IPS-20b (cell line): ENCODE data around the gene SRGAP3.

Source experiments
- H3K27ac ChIP-seq: one replicate; pipeline ENCODE4 v1.5.1; 2013; ENCODE audit warnings: low read length
- H3K27me3 ChIP-seq: 2 replicates; pipeline ENCODE4 v1.6.1; 2013; ENCODE audit warnings: mild to moderate bottlenecking, low read length, inconsistent platforms; ENCODE audit not compliant: insufficient read depth
- H3K36me3 ChIP-seq: 2 replicates; pipeline ENCODE4 v1.6.1; 2013; ENCODE audit warnings: low read depth, mild to moderate bottlenecking, inconsistent platforms, low read length, moderate library complexity; ENCODE audit not compliant: insufficient read depth
- H3K4me1 ChIP-seq: 2 replicates; pipeline ENCODE4 v1.6.1; 2013; ENCODE audit warnings: mild to moderate bottlenecking, control low read depth, inconsistent platforms, low read length, moderate library complexity; ENCODE audit not compliant: insufficient read depth
- H3K4me3 ChIP-seq: 2 replicates; pipeline ENCODE4 v1.5.1; 2013; ENCODE audit warnings: mild to moderate bottlenecking, low read length, inconsistent platforms
- H3K9ac ChIP-seq: 2 replicates; pipeline ENCODE4 v1.6.1; 2013; ENCODE audit warnings: low read depth, mild to moderate bottlenecking, inconsistent platforms, low read length, moderate library complexity
- H3K9me3 ChIP-seq: 2 replicates; pipeline ENCODE4 v1.6.1; 2013; ENCODE audit warnings: mild to moderate bottlenecking, low read depth, low read length, inconsistent platforms; ENCODE audit not compliant: insufficient read depth

The SRGAP3 gene

DNA sequence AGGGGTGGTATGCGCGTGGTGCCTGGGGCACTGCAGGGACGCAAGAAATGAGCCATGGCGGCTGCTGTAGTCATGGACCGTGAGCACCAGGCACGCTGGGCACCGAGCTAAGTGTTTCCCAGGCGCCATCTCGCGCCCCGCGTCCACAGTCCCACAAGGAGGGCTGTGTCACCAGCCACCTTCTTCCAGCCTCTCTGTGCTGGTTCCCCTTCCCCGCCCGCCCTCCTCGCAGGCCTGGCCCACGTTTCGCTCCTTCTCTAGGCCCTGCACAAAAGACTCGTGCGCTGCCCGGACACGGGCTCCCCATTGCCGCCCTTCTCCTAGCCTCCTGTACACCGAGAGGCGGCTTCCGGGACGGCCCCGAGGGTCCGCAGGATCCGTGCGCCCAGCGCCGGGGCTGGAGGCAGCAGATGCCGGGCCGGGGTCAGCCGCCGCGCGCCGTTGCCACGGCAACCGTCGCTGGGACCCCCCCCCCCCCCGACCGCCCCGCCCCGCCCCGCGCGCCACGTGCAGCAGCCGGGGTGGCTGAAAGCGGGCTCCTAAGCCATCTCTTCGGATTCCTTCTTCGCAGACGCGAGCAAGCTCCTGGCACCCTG, 113.4 kb downstream of the SRGAP3 start:
- Histone ChIP-seq H3K9ac (peak overlapping the region; percentile 52; the same call in 1 of the 2 replicates), H3K27me3 (peaks cover 29% of the 10 kb centered on the region), H3K4me1 (peaks cover 9% of the 10 kb centered on the region; the same call in 1 of the 2 replicates)

DNA sequence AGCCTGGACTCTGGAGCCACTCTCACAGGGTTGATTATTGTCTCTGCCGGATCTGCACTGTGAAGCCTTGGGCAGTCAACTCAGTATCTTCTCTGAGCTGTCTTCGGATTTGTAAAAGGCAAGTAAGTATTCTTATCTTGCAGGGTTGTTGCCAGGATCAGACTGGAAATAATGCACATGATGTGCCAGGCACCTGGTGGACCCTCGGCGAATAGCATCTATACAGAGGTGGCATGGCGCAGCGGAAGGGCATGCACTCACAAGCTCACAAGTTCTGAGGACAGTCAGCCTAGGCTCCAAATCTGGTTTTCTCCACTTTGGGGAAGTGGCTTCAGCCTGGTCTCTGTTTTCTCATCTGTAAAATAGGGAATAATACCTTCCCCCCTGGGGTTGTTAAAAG, 113.9 kb downstream of the SRGAP3 start:
- H3K27me3 ChIP-seq, result peaks cover 29% of the 10 kb centered on the region
- no peak overlapping the region for H3K27ac ChIP-seq
- peak overlapping the region; percentile 52; the same call in 1 of the 2 replicates for H3K9ac ChIP-seq
- no peaks in the 10 kb centered on the region; the same call in 1 of the 2 replicates for H3K9me3 ChIP-seq
- no peaks in the 10 kb centered on the region for H3K36me3 ChIP-seq
- H3K4me3 ChIP-seq, result peak overlapping the region; percentile 65
- peaks cover 9% of the 10 kb centered on the region; the same call in 1 of the 2 replicates for H3K4me1 ChIP-seq

More for the DNA sequence above, 113.4 kb downstream of the SRGAP3 start:
- no peaks in the 10 kb centered on the region; the same call in 1 of the 2 replicates for H3K9me3 ChIP-seq
- H3K27ac ChIP-seq, result no peak overlapping the region
- H3K4me3 ChIP-seq, result peak overlapping the region; percentile 65
- no peaks in the 10 kb centered on the region for H3K36me3 ChIP-seq

DNA sequence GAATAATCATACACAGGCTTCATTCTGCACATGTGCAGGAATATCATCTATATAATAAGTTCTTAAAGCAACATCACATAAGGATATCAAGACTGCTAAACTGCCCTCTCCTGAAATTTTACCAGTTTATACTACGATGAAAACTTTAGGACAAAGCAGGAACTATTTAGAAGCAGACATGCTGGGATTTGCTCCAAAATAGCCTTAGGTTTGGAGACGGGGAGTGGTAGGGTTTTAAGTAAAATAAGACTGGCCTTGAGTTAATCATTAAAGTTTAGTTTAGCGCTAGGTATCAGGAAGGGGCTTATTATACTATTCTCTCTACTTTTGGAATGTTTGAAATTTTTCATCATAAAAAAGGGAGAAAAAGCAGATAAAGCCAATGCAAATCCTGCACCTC, 115.8 kb downstream of the SRGAP3 start:
- H3K9me3 ChIP-seq, result no peaks in the 10 kb centered on the region
- no peak overlapping the region for H3K27ac ChIP-seq
- peaks cover 9% of the 10 kb centered on the region; the same call in 1 of the 2 replicates for H3K4me1 ChIP-seq
- H3K4me3 ChIP-seq, result no peak overlapping the region
- no peak overlapping the region for H3K9ac ChIP-seq
- H3K27me3 ChIP-seq, result peaks cover 29% of the 10 kb centered on the region
- no peaks in the 10 kb centered on the region for H3K36me3 ChIP-seq

DNA sequence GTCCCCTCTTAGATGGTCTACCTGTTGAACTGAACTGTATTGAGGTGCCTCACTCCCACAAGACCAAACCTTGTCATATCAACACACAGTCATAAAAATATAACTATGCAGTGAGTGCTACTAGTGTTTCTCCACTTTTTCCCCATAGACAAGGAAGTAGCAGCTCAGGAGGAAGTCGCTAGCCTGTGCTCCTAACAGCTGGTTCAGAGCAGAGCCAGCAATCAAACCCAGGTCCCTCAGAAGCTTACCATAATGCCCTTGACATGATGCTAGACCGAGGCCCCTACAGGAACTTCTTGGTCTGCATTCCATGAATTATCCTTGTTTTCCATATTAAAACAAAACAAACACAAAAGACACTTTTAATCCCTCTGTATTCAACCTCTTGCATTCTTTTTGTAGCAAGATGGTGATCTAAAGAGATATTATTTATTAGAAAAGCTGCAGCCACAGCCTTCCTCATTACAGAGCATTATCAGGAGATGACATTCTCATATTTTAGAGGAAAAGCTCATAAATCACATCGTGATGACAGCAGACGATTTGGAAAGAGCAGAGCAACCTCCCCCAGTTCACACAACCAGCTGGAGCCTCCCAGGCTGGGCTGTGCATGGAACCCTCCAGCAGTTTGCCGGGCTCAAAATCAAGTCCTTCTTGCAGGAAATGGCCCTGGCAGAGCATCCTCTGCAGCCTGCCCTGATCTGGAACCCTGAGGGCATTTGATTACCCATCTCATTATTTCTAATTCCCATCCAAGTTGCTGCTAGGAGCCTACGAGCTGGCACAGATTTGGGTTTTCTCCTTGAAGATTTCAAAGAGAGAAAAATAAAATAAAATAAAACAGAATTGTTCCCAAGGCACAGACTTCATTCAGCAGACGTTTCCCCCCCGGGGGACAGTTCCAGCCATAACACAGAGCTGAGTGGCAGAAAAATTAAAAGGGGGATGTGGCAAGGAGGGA, 118.8 kb downstream of the SRGAP3 start:
- Histone ChIP-seq H3K36me3 (no peaks in the 10 kb centered on the region), H3K4me1 (peaks cover 7% of the 10 kb centered on the region), H3K27ac (no peak overlapping the region), H3K9me3 (no peaks in the 10 kb centered on the region), H3K27me3 (peaks cover 11% of the 10 kb centered on the region), H3K9ac (no peak overlapping the region), H3K4me3 (no peak overlapping the region)

DNA sequence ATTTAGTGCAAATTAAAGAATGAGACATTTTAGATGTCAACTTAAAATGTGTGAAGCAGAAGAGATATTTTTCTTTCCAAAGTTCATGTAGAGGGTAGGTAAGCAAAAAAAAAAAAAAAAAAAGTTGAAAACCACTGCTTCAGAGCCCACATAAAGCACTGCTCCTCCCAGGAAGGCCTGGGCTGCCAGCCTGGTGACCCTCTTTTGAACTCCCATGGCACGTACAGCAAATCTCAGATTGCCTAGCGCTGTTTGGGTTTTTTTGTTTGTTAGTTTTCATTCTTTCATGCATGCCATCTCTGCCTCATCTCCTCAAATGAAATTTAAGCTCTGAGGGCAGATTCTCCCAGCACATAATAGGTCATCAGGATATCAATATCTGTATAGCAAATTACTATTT, 120.1 kb downstream of the SRGAP3 start:
- Histone ChIP-seq H3K27me3 (no peaks in the 10 kb centered on the region), H3K4me1 (peaks cover 13% of the 10 kb centered on the region), H3K27ac (no peak overlapping the region), H3K9me3 (no peaks in the 10 kb centered on the region), H3K9ac (no peak overlapping the region), H3K4me3 (no peak overlapping the region), H3K36me3 (no peaks in the 10 kb centered on the region)

DNA sequence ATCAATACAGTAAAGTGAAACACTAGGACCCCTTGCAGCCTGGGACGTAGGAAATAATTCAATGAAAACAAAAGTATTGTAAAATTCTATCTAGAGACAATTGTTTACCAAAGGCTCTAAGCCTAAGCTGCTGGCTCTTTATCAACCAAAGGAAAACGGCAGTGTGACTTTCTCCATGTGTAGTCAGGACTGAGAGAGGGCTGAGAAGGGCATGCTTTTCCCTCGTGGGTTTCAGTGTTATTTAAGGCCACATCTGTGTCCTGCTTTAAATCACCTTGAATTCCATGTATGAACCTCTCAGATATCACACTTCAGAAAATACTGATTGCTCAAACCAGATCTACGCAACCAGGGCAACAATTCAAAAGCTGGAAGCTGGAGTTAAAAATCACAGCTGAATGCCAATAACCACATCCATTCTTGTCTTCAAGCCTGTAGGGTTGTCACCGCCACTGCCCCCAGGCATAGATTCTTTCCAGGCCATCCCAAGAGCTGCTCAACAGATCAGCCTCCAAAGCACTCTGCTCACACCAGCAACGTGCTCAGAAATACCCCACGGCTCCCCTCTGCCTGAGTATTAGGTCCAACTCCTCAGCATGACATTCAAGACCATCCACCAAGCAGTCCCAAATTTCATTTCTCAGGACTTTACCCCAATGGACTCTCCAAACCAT, 124.0 kb downstream of the SRGAP3 start:
- no peak overlapping the region for H3K27ac ChIP-seq
- no peaks in the 10 kb centered on the region for H3K27me3 ChIP-seq
- H3K9ac ChIP-seq, result no peak overlapping the region; the same call in 1 of the 2 replicates
- H3K36me3 ChIP-seq, result no peaks in the 10 kb centered on the region
- H3K4me1 ChIP-seq, result peaks cover 13% of the 10 kb centered on the region
- H3K9me3 ChIP-seq, result no peaks in the 10 kb centered on the region
- H3K4me3 ChIP-seq, result no peak overlapping the region

DNA sequence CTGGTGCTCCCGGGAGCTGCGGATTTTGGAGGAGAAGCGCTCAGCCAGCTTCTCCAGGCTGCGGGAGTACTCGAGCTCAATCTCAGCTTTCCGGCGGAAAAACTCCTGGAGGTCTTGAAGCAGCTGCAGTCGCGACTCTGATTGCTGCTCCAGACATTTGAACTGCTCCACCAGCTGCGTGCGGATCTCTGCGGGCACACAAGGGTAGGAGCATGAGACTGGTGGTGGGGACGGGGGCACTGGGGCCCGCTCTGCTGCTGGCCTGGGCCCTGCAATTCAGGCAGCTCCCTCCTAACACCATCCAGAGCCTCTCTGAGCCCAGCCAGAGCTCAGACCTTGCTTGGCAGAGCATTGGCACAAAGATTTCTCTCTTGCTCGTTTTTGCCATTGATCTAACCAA, 124.7 kb downstream of the SRGAP3 start:
- H3K27ac ChIP-seq, result no peak overlapping the region
- no peaks in the 10 kb centered on the region for H3K9me3 ChIP-seq
- H3K27me3 ChIP-seq, result no peaks in the 10 kb centered on the region
- H3K36me3 ChIP-seq, result no peaks in the 10 kb centered on the region
- H3K4me1 ChIP-seq, result peaks cover 13% of the 10 kb centered on the region
- no peak overlapping the region; the same call in 1 of the 2 replicates for H3K9ac ChIP-seq
- no peak overlapping the region for H3K4me3 ChIP-seq

DNA sequence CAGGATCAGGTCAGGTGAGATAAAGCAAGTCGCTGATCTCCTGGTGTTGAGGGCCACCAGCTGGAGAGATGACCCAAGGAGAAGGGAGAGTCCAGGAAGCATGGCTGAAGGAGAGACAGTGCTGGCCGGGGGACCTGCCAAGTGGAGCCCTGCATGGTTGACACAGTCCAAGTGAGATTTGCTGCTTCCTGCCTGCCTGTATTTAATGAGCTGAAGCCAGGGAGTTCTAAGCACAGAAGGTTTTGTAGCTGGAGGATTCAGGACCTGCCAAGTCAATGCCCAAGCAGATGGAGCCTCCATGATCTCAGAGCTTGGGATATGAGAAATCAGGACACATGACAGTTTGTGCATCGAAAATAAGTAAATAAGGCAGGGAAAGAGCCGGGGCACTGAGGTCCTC, 125.6 kb downstream of the SRGAP3 start:
- H3K4me3 ChIP-seq, result no peak overlapping the region
- H3K9ac ChIP-seq, result no peak overlapping the region
- no peaks in the 10 kb centered on the region for H3K27me3 ChIP-seq
- H3K9me3 ChIP-seq, result no peaks in the 10 kb centered on the region
- H3K4me1 ChIP-seq, result peaks cover 13% of the 10 kb centered on the region
- no peak overlapping the region for H3K27ac ChIP-seq
- no peaks in the 10 kb centered on the region for H3K36me3 ChIP-seq

DNA sequence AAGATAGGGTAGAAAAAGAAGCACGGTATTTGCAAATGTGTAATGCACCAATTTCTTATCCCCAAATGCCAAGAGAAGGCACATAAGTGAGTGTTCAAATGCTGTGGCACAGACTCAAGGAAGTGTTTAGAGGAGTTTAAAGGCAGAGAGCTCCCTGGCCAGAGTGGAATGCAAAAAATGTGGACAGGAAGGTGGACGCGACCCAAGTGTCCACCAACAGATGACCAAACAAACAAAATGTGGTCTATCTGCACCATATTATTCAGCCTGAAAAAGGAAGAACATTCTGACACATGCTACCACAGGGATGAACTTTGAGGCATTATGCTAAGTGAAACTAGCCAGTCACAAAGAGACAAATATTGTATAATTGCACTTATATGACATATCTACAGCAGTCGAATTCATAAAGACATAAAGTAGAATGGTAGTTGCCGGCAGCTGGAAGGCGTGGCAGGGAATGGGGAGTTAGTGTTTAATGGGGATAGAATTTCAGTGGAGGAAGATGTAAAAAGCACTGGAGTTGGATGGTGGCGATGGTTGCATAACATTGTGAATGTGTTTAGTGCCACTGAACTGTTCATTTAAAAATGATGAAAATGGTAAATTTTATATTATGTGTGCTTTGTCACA, 126.6 kb downstream of the SRGAP3 start:
- Histone ChIP-seq H3K9me3 (no peaks in the 10 kb centered on the region), H3K4me1 (peaks cover 13% of the 10 kb centered on the region), H3K9ac (no peak overlapping the region), H3K36me3 (no peaks in the 10 kb centered on the region), H3K27ac (no peak overlapping the region), H3K27me3 (no peaks in the 10 kb centered on the region), H3K4me3 (no peak overlapping the region)

DNA sequence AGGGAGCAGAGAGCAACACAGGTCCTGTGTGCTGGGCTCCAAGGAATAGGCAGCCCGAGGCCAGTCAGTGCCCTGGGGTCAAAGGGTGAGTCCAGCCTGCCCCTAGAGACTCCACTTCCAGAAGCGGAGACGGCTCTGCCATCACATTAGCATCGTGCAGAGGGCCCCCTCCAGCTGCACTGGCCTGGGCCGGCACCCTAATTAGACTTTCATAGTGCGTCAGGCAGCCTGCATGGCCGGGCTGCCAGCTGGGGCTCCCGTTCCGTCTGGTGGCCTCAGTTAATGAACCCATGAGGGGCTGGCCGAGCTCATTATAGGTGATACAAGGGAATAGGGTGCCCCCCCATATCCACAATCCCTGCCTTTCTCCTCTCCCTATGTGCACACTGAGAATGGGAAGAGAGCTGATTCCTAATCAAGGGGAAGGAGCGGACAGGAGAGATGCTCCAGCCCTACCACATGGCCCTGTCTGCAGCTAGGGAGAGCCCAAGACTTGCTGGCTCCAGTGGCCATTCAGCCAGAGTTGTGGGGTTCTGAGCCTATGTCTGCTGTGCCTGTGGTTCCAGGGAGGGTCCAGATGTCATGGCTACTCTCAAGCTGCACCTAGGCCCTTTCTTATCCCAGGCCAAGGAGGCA, 128.0 kb downstream of the SRGAP3 start:
- Histone ChIP-seq H3K9me3 (no peaks in the 10 kb centered on the region), H3K9ac (no peak overlapping the region), H3K4me1 (peaks cover 13% of the 10 kb centered on the region), H3K36me3 (no peaks in the 10 kb centered on the region), H3K27ac (no peak overlapping the region), H3K4me3 (no peak overlapping the region), H3K27me3 (no peaks in the 10 kb centered on the region)

DNA sequence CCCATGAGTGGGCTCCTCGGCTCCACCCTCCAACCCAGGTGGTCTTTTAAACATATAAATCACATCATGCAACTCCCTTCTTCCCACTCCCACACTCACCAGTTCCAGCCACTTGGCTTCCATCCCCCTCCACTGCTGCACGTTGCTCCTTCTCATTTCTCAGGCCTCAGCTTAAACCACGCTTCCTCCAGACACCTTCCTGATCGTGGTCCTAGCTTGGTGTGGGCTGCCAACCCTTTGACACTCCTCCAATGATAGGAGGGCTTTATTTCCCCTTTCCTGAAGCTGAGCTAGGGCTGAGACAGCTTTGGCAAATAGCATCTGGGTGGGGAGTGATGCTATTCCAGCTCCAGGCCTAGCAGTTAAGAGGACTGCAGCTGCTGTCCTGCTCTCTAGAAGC, 130.1 kb downstream of the SRGAP3 start:
- no peaks in the 10 kb centered on the region for H3K27me3 ChIP-seq
- no peaks in the 10 kb centered on the region for H3K9me3 ChIP-seq
- no peak overlapping the region for H3K27ac ChIP-seq
- H3K4me3 ChIP-seq, result no peak overlapping the region
- H3K4me1 ChIP-seq, result no peaks in the 10 kb centered on the region; the same call in 1 of the 2 replicates
- no peaks in the 10 kb centered on the region for H3K36me3 ChIP-seq
- H3K9ac ChIP-seq, result no peak overlapping the region
